Head of caudate nucleus (tissue), 42 donors: ENCODE measurements around the gene SLC25A34.

ENCODE experiments used
- DNase-seq, 42 donors: peaks; one replicate each; pipeline versions ENCODE4 v3.0.0 to v3.0.0-alpha.2; 2020 to 2021; ENCODE audit warnings: mixed read lengths in 7 of 42
- intact Hi-C: fragments of 100-400 bp; cut with DNase I; formaldehyde crosslinking; loops from one replicate; pipeline ENCODE4 v1.15.0; 2022

SLC25A34 gene

GRCh38 chr1:15730936-15731335, 5.1 kb upstream of the SLC25A34 start:
- DNase-seq = no peak
- intact Hi-C loops = no loop called here

GRCh38 chr1:15731735-15732685, 4.0 kb upstream of the SLC25A34 start:
- intact Hi-C loops = no loop called here
- no peak for DNase-seq

DNA sequence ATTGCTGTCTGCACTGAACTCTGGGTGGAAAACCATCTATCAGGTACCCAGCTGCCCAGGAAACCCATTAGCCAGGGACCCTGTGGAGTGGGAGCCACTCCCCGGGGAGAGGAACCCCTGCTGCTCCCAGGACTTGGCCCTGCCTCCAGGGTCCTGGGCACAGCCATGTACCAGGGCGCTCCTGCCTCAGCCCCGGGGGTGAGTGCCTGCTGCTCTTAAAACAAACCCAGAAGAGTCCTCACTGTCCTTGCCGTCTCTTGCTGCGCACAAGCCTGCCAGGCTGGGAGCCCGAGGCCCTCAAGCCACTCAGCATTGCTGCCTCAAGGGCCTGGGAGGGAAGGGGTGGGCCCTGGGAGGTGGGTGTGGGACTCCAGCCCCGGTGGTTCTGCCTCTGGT, 3.4 kb upstream of the SLC25A34 start:
- intact Hi-C loops = no loop called here

GRCh38 chr1:15733218-15733725, 2.8 kb upstream of the SLC25A34 start:
- no peak for DNase-seq
- intact Hi-C loops = no loop called here

More for the DNA sequence above, 3.4 kb upstream of the SLC25A34 start:
- no peak for DNase-seq

DNA sequence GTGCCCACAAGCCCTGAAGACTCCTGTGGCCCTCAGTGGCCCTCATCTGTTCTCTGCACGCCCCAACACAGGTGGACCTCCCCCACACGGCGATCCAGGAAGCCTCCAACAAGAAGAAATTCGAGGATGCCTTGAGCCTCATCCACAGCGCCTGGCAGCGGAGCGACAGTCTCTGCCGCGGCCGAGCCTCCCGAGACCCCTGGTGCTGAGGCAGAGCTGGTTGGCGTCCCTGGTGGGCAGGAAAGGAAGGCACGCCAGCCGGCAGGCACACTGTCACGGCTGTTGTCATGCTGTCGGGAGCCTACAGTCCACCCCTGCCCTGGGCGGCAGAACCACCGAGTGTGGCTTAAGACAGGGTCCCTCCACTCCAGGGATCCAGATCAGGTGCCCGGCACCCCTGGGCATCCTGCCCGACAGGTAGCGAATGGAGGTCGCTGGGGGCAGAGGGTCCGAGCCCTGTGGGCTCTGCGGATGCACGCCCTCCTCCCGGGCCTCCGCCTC, 2.3 kb upstream of the SLC25A34 start:
- intact Hi-C loops = no loop called here
- no peak for DNase-seq

- intact Hi-C loops = no loop called here
- DNase-seq = no peak
Observed at GRCh38 chr1:15734296-15734695, 1.8 kb upstream of the SLC25A34 start.

GRCh38 chr1:15734901-15735300, 1.2 kb upstream of the SLC25A34 start:
- intact Hi-C loops = no loop called here
- no peak for DNase-seq

GRCh38 chr1:15735304-15736037, 587 bp upstream of the SLC25A34 start:
- intact Hi-C loops = no loop called here
- no peak for DNase-seq

GRCh38 chr1:15736892-15737261, 819 bp downstream of the SLC25A34 start:
- DNase-seq = no peak
- intact Hi-C loops = no loop called here

DNA sequence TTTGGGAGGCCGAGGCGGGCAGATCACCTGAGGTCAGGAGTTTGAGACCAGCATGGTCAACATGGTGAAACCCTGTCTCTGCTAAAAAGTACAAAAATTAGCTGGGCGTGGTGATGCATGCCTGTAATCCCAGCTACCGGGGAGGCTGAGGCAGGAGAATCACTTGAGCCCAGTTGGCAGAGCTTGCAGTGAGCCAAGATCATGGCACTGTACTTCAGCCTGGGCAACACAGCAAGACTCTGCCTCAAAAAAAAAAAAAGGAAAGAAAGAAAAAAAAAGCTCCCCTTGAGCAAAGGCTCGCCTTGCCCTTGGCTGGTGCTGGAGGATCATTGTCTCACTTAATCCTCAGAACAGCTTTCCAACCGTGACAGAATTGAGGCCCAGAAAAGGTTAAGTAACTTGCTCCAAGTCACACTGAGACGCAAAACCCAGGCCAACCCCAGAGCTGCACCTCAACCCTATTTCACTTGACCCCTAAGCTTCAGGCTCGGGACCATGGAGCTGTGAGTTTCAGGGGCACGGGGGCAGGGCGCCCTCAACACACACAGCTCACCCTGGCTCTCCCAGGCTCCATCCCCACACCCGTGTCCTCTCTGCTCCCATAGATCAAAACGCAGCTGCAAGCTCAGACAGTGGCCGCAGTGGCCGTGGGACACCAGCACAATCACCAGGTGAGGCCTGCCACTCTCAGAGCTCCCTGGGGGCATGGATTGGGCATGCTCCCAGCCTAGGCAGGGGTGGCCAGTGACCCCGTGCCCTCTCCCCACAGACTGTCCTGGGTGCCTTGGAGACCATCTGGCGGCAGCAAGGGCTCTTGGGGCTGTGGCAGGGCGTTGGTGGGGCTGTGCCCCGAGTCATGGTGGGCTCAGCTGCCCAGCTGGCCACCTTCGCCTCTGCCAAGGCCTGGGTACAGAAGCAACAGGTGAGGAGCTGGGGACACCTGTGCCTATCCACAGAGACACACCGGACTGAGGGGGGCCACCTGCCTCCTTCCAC, 1.6 kb downstream of the SLC25A34 start:
- no peak for DNase-seq
- intact Hi-C loops = no loop called here

GRCh38 chr1:15738416-15739113, 2.5 kb downstream of the SLC25A34 start:
- intact Hi-C loops = no loop called here
- no peak for DNase-seq

GRCh38 chr1:15739259-15739658, 3.2 kb downstream of the SLC25A34 start:
- intact Hi-C loops = no loop called here
- DNase-seq = no peak

- intact Hi-C loops = no loop called here
- DNase-seq = no peak
Observed at GRCh38 chr1:15739745-15740144, 3.7 kb downstream of the SLC25A34 start.

DNA sequence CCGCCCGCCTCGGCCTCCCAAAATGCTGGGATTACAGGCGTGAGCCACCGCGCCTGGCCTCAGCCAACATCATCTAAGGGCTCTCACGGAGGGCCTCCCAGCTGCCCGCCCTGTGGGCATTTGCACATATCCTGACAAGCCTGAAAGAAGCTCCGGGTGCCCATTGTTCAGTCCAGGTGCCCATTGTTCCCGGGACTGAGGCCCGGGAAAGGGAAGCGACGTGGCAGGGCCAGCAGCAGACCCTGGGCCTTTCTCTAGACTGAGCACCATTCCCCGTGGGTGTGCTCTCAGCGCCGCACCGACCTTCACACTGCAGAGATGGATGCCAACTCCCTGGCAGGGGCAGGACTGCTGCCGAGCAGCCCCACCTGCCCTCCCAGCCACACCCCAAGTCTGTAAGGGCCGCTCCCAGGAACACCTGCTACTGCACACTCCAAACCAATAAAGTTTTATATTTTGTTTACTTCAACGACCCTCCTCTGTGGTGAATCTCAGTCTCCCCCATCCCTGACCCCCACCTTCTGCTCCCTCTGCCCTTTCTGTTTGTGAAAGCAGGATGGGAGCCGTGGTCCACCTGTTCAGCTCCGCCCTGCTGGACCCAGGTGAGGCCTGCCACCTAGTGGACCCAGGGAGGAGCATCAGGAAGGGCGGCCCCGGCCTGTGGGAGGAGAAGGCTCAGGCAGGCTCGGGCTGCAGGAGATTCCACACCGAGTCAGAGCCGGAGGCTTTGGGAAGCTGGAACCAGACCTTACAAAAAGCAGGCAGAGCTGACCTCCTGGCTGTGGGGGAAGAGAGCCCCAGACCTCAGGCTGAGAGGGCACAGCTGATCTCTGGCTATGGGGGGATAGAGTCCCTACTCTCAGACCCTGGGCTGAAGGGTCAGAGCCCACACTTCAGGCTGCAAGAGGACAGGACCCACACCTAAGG, 5.1 kb downstream of the SLC25A34 start:
- intact Hi-C loops = no loop called here
- DNase-seq = peak; percentile 48 to 86 (median 72)

DNA sequence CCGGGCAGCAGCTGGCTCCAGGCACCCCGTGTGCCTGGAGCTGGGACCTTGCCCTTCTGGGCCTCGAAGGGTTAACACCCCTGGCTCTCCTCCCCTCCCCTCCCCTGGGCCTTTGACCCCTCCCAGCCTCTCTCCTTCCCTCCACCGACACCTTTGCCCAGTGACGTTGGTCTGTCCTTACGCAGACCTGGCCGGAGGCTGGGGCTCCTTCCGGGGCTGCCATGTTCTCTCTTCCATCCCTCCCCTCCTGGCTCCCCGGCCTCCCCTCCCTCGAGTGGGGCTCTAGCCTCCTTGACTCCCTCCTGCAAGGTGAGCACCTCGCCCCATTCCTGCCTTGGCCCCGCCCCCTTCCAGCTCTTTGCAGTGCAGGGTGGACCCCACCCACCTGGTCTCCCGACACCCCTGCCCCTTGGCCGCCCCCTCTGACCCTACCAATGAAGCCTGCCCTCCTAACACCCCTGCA, 6.3 kb downstream of the SLC25A34 start, which contains the start of gene TMEM82:
Gene TMEM82, plus strand, starts transcription at position 161 of the 463 bp plus-strand sequence. Its CDS starts 61 bp downstream, at position 222.
- no peak for DNase-seq
- intact Hi-C loops = no loop called here

DNA sequence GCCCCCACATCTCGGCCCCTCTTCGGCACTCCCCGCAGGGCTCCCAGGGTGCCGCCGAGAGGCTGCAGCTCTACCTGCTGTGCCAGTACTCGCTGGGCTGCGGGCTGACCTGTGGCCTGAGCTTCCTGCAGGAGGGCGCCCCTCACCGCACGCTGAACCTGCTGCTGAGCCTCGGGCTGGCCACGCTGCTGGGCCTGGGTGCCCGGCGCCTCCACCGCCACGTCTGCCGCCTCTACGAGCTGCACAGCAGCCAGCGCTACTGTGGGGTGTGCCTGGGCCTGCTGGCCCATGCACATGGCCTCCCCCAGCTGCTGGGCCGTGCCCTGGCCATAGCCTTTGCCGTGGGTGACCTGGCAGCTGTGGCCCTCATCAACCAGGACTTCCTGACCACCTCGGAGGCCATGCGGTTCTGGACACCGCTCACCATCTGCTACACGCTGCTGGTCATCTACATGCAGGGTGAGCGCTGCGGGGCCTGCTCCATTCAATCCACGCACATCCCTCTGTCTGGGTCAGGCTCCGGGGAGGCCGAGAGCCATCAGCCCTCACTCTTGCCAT, 8.1 kb downstream of the SLC25A34 start:
- no peak for DNase-seq
- intact Hi-C loops = no loop called here

DNA sequence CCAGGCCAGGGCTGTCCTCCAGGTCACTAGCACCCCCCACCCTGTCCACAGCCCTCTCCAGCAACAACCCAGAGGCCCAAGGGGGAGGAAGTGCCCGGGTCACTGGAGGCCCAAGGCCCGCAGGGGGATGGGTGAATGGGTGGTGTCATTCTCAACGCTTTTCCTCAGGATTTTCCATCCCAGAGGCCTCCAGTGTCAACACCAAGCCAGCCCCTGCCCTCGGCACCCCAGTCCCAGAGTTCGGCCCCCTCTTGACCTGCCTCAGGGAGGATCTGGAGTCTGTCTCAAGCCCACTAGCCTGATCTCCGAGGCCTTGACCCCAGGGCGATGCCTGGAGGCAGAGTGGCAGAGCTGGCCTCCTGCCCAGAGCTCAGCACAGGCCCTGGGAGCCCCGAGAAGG, 11.3 kb downstream of the SLC25A34 start:
- no peak for DNase-seq
- intact Hi-C loops = no loop called here
